HG03139 (cell line): Measurements from ENCODE around the gene NLRP3.
"Not testable (repeated sequence)": the region's sequence is repeated elsewhere in the genome, so short reads cannot be mapped to it uniquely, and the experiment has no call there.

Source experiments
- ATAC-seq: cut with Tn5 transposase; IDR thresholded peaks from one replicate; pipeline ENCODE4 v1.9.1; 2021; ENCODE audit not compliant: unreplicated experiment

NLRP3 gene

DNA sequence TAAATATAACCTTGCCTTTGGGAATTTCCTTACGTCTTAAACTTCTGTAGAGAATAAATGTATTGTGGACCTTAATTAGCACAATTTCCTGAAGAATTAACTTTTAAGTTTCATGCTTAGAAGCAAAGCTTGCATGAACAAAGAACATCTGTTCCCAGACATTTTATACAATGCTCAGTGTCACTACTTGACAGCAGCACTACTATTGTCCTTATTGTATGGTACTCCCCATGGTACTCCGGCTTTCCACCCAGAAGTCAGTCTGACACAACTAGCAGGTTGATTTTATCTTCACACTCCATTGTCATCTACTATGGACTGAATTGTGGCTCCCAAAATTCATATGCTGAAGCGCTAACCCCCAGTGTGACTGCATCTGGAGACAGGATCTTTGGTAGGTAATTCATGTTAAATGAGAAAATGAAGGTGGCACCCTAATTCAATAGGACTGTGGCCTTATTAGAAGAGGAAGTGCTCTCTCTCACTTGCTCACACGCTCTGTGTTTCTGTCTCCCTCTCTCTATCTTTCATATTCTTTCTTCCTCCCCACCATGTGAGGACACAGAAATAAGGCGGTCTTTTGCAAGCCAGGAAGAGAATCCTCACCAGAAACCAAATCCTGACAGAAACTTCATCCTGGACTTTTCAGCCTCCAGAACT lies 52.6 kb downstream of the NLRP3 start:
- no peak for ATAC-seq

DNA sequence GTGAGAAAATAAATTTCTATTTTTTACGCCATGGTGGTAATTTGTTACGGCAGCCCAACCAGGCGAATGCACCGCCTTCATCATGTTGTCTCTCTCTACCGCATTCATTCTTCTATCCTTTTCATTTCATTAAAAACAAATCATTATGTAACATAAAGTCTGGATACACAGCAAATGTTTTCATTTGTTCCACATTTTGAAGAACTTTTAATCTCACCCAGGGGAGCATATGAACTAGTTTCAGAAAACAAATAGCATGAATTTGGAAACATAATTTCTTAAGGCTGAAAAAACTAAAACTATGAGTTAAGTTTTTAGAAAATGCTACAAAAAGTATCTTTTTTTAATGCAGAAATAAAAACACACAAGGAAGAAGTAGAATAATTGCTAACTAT lies 53.2 kb downstream of the NLRP3 start:
- ATAC-seq: no peak

DNA sequence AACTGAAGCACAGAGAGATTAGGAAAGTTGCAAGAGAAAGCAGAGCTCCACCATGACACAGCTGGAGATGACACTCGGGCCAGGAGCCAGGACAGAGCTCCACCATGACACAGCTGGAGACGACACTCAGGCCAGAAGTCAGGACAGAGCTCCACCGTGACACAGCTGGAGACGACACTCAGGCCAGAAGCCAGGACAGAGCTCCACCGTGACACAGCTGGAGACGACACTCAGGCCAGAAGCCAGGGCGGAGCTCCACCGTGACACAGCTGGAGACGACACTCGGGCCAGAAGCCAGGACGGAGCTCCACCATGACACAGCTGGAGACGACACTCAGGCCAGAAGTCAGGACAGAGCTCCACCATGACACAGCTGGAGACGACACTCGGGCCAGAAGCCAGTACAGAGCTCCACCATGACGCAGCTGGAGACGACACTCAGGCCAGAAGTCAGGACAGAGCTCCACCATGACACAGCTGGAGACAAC lies 55.0 kb downstream of the NLRP3 start:
- not testable (repeated sequence) for ATAC-seq

DNA sequence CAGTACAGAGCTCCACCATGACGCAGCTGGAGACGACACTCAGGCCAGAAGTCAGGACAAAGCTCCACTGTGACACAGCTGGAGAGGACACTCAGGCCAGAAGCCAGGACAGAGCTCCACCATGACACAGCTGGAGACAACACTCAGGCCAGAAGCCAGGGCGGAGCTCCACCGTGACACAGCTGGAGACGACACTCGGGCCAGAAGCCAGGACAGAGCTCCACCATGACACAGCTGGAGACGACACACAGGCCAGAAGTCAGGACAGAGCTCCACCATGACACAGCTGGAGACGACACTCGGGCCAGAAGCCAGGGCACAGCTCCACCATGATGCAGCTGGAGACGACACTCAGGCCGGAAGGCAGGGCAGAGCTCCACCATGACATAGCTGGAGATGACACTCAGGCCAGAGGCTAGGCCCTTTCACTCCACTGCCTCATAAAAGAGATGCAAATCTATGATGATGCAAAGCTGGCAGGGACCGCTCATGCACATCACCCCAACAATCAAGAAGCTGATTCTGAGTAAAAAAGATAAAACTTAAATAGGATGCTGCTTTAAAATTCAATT lies 55.6 kb downstream of the NLRP3 start:
- ATAC-seq: no peak

DNA sequence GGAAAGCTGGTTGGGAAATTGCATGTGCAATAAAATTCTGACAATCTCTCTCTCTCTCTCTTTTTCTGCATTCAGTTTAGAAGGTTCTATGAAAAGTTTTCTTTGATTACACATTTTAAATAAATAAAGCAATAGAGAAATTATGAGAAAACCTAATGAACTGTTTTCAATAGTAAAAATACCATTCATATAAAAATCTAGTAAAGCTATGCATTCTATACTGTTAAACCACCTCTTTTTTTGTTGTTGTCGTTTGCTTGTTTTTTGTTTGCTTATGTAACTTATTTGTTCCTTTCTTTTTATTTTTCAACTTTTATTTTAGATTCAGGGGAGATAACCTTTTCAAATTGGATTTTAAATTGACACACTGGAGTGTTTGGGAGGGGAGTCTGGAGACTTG lies 56.1 kb downstream of the NLRP3 start:
- no peak for ATAC-seq

DNA sequence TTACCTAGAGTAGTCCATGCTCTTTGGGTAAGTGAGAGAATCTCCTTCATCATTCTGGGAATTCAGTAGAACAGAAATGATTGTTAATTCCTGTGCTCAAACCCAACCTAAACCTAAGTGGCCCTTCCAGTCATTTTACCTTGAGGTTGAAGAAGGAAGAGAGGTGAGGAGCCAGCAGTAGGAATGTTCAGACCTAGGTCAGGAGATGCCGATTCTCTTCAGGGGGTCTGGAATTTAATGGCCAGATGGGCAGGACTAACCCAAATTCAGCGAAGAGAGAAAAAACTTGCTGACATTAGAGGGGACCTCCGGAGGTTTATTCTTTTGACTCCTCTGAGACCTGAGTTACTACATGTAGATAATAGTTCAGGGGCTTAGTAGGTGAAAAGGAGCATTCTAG lies 58.4 kb downstream of the NLRP3 start:
- ATAC-seq: no peak

DNA sequence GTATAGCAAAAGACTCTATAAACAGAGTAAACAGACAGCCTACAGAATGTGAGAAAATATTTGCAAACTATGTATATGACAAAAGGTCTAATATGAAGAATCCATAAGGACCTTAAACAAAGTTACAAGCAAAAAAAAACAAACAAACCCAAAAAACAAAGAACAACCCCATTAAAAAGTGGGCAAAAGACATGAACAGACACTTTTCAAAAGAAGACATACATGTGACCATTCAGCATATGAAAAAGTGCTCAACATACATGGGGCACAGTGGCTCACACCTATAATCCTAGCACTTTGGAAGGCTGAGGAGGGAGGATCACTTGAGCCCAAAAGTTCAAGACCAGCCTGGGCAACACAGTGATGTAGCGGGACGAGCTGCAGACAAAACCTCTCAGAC lies 59.8 kb downstream of the NLRP3 start:
- ATAC-seq: no peak

DNA sequence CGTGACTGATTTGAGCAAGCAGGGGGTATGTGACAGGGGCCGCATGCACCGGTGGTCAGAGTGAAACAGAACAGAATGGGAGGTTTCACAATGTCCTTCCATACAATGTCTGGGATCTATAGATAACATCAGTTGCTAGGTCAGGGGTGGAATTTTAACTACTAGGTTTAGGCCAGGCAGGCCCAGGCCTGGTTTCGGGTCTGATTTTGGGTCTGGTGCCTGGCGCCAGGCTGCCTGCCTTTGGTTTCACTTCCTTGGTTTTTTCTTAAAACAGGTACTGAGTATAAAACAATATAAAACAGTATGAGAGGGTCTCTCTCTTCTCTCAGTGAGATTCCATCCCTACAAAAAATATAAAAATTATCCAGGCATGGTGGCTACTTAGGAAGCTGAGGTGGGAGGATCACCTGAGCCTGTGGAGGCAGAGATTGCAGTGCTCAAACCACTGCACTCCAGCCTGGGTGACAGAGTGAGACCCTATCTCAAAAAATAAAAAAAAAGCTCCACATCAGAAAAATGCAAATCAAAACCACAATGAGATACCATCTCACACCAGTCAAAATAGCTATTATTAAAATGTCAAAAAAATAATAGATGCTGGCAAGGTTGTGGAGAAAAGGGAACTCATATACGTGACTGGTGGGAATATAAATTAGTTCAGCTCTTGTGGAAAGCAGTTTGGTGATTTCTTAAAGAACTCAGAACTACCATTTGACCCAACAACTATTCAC lies 60.5 kb downstream of the NLRP3 start:
- ATAC-seq: not testable (repeated sequence)

DNA sequence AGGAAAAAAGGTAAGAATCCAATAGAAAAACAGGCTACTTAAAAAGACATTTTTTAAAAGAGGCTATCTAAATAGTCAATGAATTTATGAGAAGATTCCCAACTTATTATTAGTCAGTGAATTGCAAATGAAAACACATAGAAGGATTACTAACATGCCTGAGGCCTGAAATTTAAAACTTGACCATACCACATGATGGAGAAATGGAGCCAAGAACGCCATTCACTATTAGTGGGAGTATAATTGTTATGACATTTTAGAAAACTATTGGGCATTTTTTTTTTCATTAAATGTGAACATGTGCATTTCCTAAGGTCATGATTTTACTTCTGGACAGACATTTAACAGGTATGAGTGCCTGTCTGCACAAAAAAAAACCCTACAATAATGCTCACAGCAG lies 66.8 kb downstream of the NLRP3 start:
- no peak for ATAC-seq

DNA sequence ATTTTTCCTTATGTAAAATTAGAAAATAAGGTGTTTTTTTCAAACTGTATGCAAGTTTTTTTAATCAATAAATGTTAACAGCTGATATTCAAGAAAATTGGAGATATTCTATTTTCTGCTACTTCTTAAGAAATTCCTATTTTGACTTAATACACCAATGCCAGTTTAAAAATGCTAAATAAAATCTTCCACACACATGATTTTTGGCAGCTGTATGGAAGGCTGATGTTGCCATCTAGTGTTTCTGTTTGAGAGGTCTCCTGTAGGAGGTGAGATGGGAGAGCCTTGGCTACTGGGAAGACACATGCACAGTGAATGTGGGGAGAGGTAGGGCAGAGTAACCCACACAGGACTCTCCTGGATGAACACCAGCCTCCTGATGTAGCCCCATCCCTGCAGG lies 71.1 kb downstream of the NLRP3 start:
- ATAC-seq: no peak

DNA sequence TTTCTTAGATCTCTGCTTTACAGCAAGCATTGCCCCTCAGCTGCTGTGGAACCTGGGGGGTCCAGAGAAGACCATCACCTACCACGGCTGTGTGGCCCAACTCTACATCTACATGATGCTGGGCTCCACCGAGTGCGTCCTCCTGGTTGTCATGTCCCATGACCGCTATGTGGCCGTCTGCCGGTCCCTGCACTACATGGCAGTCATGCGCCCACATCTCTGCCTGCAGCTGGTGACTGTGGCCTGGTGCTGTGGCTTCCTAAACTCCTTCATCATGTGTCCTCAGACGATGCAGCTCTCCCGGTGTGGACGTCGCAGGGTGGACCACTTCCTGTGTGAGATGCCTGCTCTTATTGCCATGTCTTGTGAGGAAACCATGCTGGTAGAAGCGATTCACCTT lies 75.4 kb downstream of the NLRP3 start:
- no peak for ATAC-seq

DNA sequence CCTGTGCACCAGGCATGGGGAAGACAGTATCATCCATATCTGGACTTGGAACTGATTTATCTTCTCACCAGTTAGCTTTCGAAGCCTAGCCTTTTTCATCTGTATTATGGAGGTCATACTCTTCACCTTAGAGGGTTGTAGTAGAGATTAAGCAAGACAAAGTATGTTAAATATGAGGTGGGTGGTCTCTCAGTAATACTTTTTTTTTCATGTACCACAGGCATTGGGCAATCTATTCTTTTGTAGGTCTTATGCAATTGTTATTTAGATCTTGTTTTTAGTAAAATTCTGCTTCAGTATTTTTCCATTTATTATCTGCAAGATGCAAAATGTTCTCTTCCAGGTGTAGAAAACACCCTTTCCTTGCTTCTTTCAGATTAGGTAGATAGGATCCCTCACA lies 77.1 kb downstream of the NLRP3 start:
- no peak for ATAC-seq

DNA sequence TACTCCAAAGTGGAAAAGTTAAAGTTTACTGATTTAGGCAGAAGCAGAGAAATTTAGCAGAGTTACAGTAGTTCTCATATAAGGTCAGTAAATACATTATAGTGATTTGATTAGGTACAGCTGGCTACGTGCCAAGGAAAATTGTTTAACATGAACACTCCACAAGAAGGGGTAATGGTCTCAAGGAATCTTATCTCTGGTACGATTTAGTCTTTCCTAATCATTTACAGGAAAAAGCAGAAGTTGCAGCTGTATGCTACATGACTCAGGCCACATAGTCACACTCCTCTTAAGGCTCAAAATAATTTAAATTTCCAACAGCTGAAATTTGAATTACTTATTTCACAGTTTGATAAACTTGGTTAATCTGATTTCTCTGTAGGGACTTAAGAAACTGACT lies 78.8 kb downstream of the NLRP3 start:
- peak; percentile 72 for ATAC-seq

DNA sequence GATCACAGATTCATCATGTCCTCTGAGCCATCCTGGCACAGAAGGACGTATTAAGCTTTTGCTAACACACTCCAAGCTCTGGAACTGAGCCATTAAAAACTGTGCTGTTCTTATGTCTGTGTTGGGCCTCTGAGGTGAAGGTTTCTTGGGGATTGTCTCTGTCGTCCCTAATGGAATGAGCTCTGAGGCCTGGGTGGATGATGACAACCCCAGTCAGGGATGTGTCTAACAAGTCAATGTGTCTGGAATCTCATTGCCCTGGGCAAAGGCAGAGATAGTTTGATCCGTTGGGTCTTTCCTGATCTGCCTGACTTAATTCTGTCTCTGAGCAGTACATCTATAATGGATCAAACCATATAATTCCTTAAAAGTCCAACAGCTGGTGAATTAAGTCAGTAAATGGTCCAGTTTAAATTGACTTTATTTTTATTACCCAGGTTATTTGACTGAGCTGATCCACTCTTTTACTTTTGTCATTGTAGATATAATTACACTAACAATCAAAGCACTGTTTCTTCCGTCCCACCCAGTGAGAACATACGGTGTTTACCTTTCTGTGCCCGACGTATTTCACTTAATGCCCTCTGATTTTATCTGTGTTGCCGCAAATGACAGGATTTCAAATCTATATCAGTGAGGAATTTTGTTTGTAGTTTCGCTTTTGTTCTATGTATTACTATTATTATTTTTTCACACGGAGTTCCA lies 80.8 kb downstream of the NLRP3 start:
- no peak for ATAC-seq
